Breast epithelium (tissue), 3 donors: Measurements from ENCODE around the gene UNC80.

Experiments
- POLR2A ChIP-seq: fragments of 450-650 bp; IDR thresholded peaks from one replicate; pipeline ENCODE4 v1.6.1; 2016; ENCODE audit warnings: antibody characterized with exemption, mild to moderate bottlenecking, moderate library complexity
- POLR2AphosphoS5 ChIP-seq, 3 donors: sonication (generic); formaldehyde crosslinking; IDR thresholded peaks; one replicate each; pipeline ENCODE4 v1.6.1; 2017; ENCODE audit warnings: antibody characterized with exemption in 3 of 3
- TF ChIP-seq, protein P1 (sequence below), 3 donors: fragments of 450-650 bp; IDR thresholded peaks; one replicate each; pipeline ENCODE4 v1.5.1; 2016 to 2017; ENCODE audit warnings: antibody characterized with exemption in 3 of 3, mild to moderate bottlenecking in 3 of 3, moderate library complexity in 3 of 3

DNA sequence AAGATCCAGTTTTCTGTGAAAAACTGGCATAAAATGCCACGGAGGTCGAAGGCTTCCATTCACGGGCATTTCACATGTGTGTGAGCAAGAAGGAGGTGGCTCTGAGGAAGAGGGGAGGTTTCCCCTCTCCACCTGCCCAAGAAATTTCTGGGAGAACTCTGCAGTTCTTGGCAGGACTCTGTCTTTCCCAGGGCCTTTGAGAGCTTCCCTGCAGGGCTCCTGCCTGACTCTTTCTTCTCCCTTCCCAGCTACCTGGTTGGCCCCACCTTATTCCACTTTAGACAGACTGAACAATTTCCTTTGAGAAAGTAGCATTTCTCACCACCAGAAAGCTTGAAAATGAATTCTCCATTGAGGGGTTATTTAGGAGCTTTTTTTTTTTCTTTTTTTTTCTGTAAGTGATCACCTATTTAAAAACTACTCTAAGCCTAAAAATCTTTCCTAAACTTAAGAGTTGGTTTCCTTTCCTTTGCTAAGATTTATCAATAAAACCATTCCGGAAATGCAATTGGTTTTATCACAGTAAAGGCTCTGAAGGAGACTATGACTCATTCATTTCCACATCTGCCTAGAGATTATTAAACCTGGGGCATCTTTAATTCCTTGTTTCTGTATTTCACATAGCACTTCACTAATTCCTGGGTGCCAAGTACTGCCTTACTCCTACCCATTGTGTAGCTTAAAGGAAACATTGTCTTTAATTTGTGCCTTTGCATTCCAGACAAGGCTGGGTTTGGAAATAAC lies 59.3 kb downstream of the UNC80 start:
- no peak for TF ChIP-seq POLR2A
- TF ChIP-seq, protein P1, sequence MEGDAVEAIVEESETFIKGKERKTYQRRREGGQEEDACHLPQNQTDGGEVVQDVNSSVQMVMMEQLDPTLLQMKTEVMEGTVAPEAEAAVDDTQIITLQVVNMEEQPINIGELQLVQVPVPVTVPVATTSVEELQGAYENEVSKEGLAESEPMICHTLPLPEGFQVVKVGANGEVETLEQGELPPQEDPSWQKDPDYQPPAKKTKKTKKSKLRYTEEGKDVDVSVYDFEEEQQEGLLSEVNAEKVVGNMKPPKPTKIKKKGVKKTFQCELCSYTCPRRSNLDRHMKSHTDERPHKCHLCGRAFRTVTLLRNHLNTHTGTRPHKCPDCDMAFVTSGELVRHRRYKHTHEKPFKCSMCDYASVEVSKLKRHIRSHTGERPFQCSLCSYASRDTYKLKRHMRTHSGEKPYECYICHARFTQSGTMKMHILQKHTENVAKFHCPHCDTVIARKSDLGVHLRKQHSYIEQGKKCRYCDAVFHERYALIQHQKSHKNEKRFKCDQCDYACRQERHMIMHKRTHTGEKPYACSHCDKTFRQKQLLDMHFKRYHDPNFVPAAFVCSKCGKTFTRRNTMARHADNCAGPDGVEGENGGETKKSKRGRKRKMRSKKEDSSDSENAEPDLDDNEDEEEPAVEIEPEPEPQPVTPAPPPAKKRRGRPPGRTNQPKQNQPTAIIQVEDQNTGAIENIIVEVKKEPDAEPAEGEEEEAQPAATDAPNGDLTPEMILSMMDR (IDR thresholded peaks at IDR 0.05): no peak
- no peak for TF ChIP-seq POLR2AphosphoS5 (IDR thresholded peaks at IDR 0.05)
